Thymus (tissue), 11 donors: ENCODE data around the gene METTL26. TPM values are rescaled to one million over a fixed set of nuclear protein-coding genes. Genes with fewer than 3 reads are reported as not detected.

ENCODE experiments used
- DNase-seq, 9 donors: peaks; one replicate each; pipeline ENCODE4 v3.0.0-alpha.2; 2013; ENCODE audit warnings: low spot score in 9 of 9, low read depth in 6 of 9, missing footprints in 1 of 9
- H3K27ac ChIP-seq, 2 donors: one replicate each; pipeline ENCODE4 v1.5.1; 2013; ENCODE audit warnings: control low read depth in 1 of 2, low read depth in 1 of 2, low read length in 1 of 2, mild to moderate bottlenecking in 1 of 2, moderate library complexity in 1 of 2
- H3K27me3 ChIP-seq, 2 donors: one replicate each; pipeline ENCODE4 v1.5.1; 2013; ENCODE audit warnings: low read length in 1 of 2; ENCODE audit not compliant: control insufficient read depth in 2 of 2, insufficient read depth in 1 of 2
- H3K36me3 ChIP-seq, 2 donors: one replicate each; pipeline ENCODE4 v1.5.1; 2013; ENCODE audit warnings: low read length in 1 of 2, mild to moderate bottlenecking in 1 of 2, moderate library complexity in 1 of 2; ENCODE audit not compliant: control insufficient read depth in 2 of 2, insufficient read depth in 2 of 2
- H3K4me1 ChIP-seq, 2 donors: one replicate each; pipeline ENCODE4 v1.5.1; 2013; ENCODE audit warnings: low read length in 2 of 2; ENCODE audit not compliant: control insufficient read depth in 2 of 2, insufficient read depth in 2 of 2
- H3K4me3 ChIP-seq, 2 donors: one replicate each; pipeline ENCODE4 v1.5.1; 2013; ENCODE audit warnings: low read length in 2 of 2, control low read depth in 1 of 2, mild to moderate bottlenecking in 1 of 2
- H3K9me3 ChIP-seq, 2 donors: one replicate each; pipeline ENCODE4 v1.5.1; 2013; ENCODE audit warnings: low read length in 1 of 2, mild to moderate bottlenecking in 1 of 2; ENCODE audit not compliant: control insufficient read depth in 2 of 2, insufficient read depth in 1 of 2
- WGBS: extraction: QIAGEN DNeasy Blood & Tissue Kit; methylation state at CpG from one replicate; pipeline ENCODE4 v1.1.7; 2013; 5-methylcytosine and 5-hydroxymethylcytosine counted together
- polyA plus RNA-seq: library from polyadenylated mRNA; stranded (reverse); fragments of 200-250 nt; gene quantifications from one replicate; pipeline ENCODE4 v1.2.3, GENCODE V29; 2013
- total RNA-seq: library from RNA; stranded (reverse); fragments of 120-200 nt; gene quantifications from one replicate; pipeline ENCODE4 v1.2.4, GENCODE V29; 2013
- donor health status: healthy.

Gene METTL26
- total and polyA plus RNA-seq, 2 donors = 97.6 to 110 TPM

DNA sequence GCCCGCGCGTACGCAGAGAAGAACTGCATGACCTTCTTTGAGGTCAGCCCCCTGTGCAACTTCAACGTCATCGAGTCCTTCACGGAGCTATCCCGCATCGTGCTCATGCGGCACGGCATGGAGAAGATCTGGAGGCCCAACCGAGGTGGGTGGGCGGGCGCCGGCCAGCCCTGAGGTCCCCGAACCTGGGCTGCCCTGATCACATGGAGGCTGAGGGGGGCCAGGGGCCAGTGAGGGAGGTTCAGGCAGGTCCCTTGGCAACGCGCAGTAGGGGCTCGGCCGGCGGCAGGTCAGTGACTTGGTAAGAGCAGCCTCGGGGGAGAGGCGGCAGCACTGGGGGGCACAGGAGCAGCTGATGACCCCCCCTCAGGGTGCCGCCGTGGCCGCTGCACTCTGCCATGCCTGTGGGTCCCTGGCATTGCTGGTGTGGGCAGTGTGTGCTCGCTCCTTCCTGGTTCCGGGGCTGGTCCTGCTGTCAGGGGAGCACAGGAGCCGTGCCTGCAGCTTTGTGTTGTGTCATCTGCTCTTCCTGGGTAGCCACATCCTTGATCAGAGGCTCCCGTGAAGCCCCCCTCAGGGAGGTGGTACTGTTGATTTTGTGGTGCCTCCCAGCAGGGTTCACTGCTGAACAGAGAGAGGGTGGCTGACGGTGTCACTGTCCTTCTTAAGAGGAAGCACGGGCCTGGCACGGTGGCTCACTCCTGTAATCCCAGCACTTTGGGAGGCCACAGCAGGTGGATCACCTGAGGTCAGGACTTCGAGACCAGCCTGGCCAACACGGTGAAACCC lies 9.9 kb downstream of the METTL26 start:
- peaks cover 0 to 1% of the 10 kb centered on the region in 2 donors for H3K9me3 ChIP-seq
- peaks cover 0 to 16% of the 10 kb centered on the region in 2 donors for H3K4me1 ChIP-seq
- no peak overlapping the region for H3K27ac ChIP-seq
- H3K4me3 ChIP-seq = no peak overlapping the region
- no peak for DNase-seq
- 97% methylated on average over 35 of the region's 35 CpGs for WGBS
- peaks cover 13 to 44% of the 10 kb centered on the region in 2 donors for H3K36me3 ChIP-seq
- H3K27me3 ChIP-seq = peaks cover 0 to 13% of the 10 kb centered on the region in 2 donors

DNA sequence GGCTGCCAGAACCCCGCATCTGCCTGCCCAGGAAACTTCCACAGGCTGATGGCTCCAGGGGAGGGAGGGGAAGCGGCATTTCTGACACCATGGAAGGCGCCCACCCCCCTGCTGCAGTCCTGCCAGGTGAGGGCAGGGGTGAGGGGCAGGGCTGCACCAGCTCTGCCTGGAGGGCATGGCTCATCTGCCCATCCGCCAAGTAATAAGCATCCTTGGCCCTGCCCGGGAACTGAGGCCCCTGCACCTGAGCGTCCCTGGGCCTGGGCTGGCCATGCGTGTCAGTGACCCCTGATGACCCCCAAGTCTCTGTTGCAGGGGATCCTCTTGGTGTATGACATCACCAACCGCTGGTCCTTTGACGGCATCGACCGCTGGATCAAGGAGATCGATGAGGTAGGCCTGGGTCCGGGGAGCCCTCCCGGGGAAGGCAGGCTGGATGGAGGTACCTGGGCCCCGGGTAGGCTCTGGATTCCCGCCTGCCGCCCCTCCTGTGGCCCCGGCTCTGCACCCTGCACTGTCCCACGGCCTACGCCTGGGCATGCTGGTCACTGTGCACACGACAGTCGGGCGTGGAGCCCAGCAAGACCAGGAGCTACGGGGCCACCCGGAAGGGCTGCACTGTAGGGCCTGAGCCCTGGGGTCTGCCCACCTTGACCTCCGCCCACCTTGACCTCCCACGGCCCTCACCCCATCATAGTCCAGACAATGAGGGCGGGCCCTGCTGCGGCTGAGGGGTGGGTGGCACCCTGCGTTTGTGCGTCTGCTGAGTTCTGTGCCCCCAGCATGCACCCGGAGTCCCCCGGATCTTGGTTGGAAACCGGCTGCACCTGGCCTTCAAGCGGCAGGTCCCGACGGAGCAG lies 10.8 kb downstream of the METTL26 start:
- Histone ChIP-seq H3K27me3 (peaks cover 0 to 5% of the 10 kb centered on the region in 2 donors), H3K36me3 (peaks cover 13 to 44% of the 10 kb centered on the region in 2 donors), H3K9me3 (peaks cover 0 to 2% of the 10 kb centered on the region in 2 donors), H3K4me1 (peaks cover 0 to 12% of the 10 kb centered on the region in 2 donors), H3K4me3 (no peak overlapping the region), H3K27ac (no peak overlapping the region)
- DNase-seq = no peak
- 98% methylated on average over 37 of the region's 37 CpGs for WGBS

DNA sequence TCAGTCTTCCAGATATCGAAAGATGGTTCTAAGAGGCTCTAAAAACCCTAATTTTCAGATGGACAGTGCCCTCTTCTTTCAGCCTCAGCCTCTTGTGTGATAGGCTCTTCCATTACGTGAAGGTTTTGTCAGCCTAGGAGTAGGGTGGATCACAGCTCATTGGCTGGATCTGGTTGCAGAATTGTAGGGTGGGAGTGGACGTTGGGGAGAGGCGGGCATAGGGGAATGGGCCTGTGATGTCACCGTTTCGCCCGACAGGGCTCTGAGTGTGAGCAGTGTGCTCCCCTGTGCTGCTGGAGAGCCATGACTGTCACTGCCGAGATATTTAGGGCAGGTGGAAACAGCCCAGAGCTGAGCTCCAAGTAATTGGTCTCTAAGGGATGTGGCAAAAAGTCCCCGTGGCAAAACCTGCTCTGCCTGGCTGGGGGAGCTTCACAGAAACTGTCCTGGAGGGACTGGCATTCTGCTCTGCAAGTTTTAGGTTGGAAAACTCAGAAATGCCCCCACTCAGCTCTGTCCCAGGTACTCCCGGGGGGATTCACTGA lies 11.5 kb downstream of the METTL26 start:
- H3K27ac ChIP-seq = peak overlapping the region in 1 of 2 donors; percentile 11
- peaks cover 13 to 50% of the 10 kb centered on the region in 2 donors for H3K36me3 ChIP-seq

DNA sequence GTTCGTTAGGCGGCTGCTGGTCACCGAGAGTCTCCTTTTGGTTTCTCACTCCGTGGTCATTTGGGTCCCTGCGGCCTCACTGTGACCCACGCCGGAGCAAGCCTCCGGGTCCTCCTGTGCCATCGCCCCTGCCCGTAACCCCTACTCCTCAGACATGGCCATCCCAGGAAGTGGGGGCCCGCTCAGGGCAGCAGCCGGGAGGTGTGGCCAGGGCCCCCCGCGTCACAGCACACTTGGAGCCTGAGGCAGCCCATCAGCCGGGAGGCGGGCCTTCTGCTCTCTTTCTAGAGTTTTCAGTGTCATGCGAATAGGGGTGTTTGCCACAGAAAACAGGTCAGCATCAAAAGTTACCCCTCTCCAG lies 13.2 kb downstream of the METTL26 start:
- H3K27ac ChIP-seq = no peak overlapping the region
- peaks cover 0 to 2% of the 10 kb centered on the region in 2 donors for H3K9me3 ChIP-seq
- H3K4me1 ChIP-seq = peaks cover 0 to 10% of the 10 kb centered on the region in 2 donors
- WGBS = 97% methylated on average over 17 of the region's 17 CpGs
- no peak for DNase-seq
- no peak overlapping the region for H3K4me3 ChIP-seq
- no peaks in the 10 kb centered on the region for H3K27me3 ChIP-seq
- peaks cover 8 to 38% of the 10 kb centered on the region in 2 donors for H3K36me3 ChIP-seq

More for the DNA sequence above, 11.5 kb downstream of the METTL26 start:
- peaks cover 0 to 10% of the 10 kb centered on the region in 2 donors for H3K4me1 ChIP-seq
- peaks cover 0 to 2% of the 10 kb centered on the region in 2 donors for H3K9me3 ChIP-seq
- H3K4me3 ChIP-seq = no peak overlapping the region
- H3K27me3 ChIP-seq = no peaks in the 10 kb centered on the region
- 94% methylated on average over 10 of the region's 10 CpGs for WGBS
- no peak for DNase-seq

DNA sequence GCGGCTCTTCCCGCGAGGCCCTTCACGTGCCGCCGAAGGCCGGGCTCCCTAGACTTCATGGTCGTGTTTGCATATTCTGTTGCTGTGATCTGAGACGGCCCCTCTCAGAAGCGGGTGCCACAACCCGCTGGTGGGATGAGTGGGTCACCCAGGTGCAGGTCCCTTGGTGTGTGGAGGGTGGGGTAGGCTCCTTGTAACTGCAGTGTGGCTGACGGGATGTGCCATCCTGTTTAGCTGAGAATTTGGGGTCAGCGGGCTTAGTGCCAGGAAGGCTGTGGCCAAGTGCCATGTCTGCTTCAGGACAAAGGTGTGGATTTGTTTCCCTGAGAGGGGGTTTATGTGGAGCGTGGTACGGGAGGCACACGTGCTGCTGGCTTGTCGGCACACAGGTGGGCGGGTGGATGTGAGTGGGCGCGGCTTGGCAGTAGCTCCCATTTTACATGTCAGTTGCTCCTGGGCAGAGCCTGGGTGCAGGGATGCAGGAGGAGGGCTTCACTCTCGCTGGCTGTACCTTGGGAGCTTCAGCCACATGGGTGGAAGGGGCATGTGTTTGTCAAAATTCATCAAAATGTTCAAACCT lies 14.5 kb downstream of the METTL26 start:
- no peak overlapping the region for H3K4me3 ChIP-seq
- DNase-seq = peak in 1 of 9 donors; percentile 31
- H3K27me3 ChIP-seq = no peaks in the 10 kb centered on the region
- H3K36me3 ChIP-seq = peaks cover 2 to 31% of the 10 kb centered on the region in 2 donors
- WGBS = 89% methylated on average over 21 of the region's 21 CpGs
- H3K9me3 ChIP-seq = peaks cover 0 to 2% of the 10 kb centered on the region in 2 donors
- H3K4me1 ChIP-seq = peaks cover 0 to 10% of the 10 kb centered on the region in 2 donors
- H3K27ac ChIP-seq = no peak overlapping the region

DNA sequence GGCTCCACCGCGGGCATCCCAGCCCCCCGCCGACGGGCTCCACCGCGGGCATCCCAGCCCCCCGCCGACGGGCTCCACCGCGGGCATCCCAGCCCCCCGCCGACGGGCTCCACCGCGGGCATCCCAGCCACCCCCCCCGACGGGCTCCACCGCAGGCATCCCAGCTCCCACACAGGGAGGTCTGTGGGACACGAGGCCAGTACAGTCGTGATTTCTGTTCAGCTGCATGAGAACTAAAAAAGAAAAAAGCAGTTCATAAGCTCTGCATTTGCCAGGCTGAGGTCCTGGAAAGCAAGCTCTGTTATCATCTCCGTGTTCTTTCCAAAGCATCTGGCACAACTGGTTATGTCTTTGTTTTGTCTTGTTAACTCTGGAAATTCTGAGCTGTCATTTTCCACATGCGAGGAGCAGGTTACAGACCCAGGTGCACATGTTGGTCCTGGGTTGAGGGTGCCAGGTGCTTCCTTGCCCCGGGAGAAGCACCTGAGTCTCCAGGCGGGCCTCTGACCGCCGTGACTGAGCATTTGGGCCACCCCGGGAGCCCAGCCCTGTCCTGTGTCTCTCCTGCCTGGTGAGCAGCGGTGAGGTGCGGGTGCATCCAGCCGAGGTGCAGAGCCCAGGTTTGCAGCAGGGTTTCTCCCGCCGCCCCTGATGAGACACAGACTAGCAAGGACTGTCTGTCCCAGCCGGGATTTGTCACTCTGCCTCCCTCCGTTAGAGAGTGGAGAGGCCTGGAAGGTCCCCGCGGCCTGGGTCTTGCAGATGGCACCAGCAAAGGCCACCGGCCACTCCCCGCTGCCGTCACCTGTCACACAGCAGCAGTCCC lies 15.2 kb downstream of the METTL26 start:
- Histone ChIP-seq H3K4me3 (no peak overlapping the region), H3K4me1 (peaks cover 0 to 10% of the 10 kb centered on the region in 2 donors), H3K9me3 (peaks cover 0 to 2% of the 10 kb centered on the region in 2 donors), H3K27me3 (no peaks in the 10 kb centered on the region), H3K27ac (no peak overlapping the region), H3K36me3 (peaks cover 2 to 27% of the 10 kb centered on the region in 2 donors)
- whole genome bisulfite sequencing = 94% methylated on average over 41 of the region's 41 CpGs
- no peak for DNase-seq

DNA sequence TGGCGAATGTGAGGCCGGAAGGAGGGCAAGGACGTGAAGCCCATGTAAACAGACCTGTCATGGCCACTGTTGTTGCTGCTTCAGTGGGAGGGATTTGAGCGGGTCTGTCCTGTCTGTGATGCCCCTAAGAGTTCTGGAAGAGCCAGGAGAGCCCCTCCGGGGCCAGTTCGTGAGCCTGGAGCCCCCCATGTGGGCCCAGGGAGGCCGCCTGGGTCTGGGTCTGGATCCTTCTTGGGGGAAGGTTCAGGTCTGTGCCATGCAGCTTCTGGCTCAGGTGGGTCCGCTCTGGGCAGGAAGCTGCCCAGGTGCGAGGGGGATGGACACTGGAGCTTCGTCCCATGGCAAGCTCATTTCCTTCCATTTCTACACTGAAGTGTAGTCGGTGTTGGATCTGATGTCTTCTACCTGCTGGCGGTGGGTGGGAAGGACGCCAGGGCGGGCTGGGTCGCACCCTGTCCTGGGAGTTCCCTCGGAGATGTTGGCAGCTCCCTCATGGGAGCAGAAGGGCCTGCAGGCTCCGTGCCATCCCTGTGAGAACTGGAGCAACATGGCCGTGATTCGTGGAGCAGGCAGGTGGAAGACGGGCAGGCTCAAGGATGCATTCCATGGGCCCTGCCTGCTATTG lies 16.5 kb downstream of the METTL26 start:
- no peak overlapping the region for H3K27ac ChIP-seq

DNA sequence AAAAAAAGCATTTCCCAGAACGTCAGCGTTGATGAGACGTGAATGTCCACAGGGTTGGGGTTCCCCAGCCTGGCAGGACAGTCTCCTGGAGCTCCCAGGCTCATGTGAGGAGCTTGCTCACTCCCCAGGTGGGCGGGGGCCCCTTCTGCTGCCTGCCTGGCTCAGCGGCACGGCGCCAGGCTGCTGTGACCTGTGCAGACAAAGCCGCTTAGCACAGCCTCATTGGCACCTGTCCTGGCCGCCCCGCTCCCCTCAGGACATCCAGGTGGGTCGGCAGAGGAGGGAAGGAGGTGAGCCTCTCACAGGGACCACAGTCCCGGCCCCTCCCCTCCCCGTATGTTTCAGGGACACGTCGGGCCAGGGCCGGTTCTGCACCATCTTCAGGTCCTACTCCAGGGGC lies 18.2 kb downstream of the METTL26 start:
- 93% methylated on average over 16 of the region's 16 CpGs for WGBS
- Histone ChIP-seq H3K27me3 (no peaks in the 10 kb centered on the region), H3K27ac (no peak overlapping the region), H3K9me3 (peaks cover 0 to 2% of the 10 kb centered on the region in 2 donors), H3K36me3 (peaks cover 7 to 29% of the 10 kb centered on the region in 2 donors), H3K4me1 (peaks cover 0 to 10% of the 10 kb centered on the region in 2 donors), H3K4me3 (no peak overlapping the region)
- no peak for DNase-seq

More for the DNA sequence above, 16.5 kb downstream of the METTL26 start:
- no peak for DNase-seq
- H3K36me3 ChIP-seq = peaks cover 3 to 23% of the 10 kb centered on the region in 2 donors
- no peak overlapping the region for H3K4me3 ChIP-seq
- no peaks in the 10 kb centered on the region for H3K27me3 ChIP-seq
- H3K9me3 ChIP-seq = peaks cover 0 to 2% of the 10 kb centered on the region in 2 donors
- 97% methylated on average over 20 of the region's 20 CpGs for WGBS
- peaks cover 0 to 10% of the 10 kb centered on the region in 2 donors for H3K4me1 ChIP-seq
